Stimulated activated naive CD8-positive, alpha-beta T cell treated with anti-CD3 and anti-CD28 coated beads, Interleukin-15, Interleukin-2, amounts not matched to agents 100 U/mL and 50 U/mL, for 24 hours (primary cell): Measurements from ENCODE around the gene RNLS.

Experiments
- ATAC-seq: fragments of 150-1000 bp; cut with Tn5 transposase; one replicate; pipeline ENCODE4 v1.10.0; 2021
- DNase-seq: peaks from one replicate; pipeline ENCODE4 v3.0.0; 2021

The RNLS gene

GRCh38 chr10:88232029-88232895 is 350.9 kb downstream of the RNLS start:
- no peak for ATAC-seq
- DNase-seq: no peak

GRCh38 chr10:88230251-88230650 is 352.9 kb downstream of the RNLS start:
- DNase-seq: no peak
- no peak for ATAC-seq

GRCh38 chr10:88228130-88228529 is 355.0 kb downstream of the RNLS start:
- no peak for ATAC-seq
- no peak for DNase-seq

GRCh38 chr10:88227342-88228018 is 355.6 kb downstream of the RNLS start:
- ATAC-seq (no peak), DNase-seq (no peak)

GRCh38 chr10:88226891-88227290 is 356.2 kb downstream of the RNLS start:
- DNase-seq: no peak
- ATAC-seq: no peak

- ATAC-seq (no peak), DNase-seq (no peak)
Observed at GRCh38 chr10:88226071-88226659, 357.0 kb downstream of the RNLS start.
